Kidney capillary endothelial cell (primary cell): ENCODE measurements around the gene RIMBP2.

Experiments
- DNase-seq: peaks from one replicate; pipeline ENCODE4 v3.0.0-alpha.2; 2018; ENCODE audit warnings: low spot score

RIMBP2 gene

DNA sequence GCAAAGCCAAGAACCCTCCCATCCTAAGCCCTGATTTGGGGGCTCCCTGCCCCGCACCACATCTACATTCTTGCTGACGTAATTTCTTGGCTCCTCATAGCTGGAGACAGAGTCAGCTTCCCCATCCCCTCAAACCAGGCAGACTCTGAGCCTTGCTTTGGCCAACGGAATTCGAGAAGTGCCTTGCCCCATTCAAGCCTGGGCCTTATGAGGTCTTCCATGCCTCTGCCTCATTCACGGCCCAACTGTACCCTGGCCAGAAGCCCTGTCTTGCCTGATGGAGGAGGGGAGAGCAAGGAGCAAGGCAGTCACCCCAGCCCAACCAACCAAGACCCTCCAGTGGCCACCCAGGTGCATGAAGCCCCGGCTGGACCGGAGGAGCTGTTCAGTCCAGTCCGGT is 214.3 kb downstream of the RIMBP2 start:
- DNase-seq, result no peak

GRCh38 chr12:130500835-130501330 is 215.2 kb downstream of the RIMBP2 start:
- no peak for DNase-seq

DNA sequence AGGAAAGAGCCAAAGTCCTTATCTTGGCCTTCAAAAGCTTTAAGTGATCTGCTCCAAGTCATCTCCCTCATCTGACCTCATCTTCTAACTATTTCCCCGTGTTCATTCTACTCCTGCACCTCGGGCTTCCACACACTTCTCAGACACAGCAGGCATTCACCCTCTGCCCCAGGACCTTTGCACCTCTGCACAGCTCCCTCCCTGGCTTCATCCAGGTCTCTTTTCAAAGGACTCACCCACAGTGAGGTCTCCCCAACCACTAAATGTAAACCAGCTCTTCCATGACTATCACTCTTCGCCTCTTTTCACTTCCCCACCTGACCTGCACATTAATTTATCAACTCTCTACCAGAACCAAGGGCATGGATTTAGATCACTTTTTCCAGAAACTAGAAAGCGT is 216.6 kb downstream of the RIMBP2 start:
- no peak for DNase-seq

- no peak for DNase-seq
Measured at GRCh38 chr12:130498589-130499385, 217.3 kb downstream of the RIMBP2 start.

DNA sequence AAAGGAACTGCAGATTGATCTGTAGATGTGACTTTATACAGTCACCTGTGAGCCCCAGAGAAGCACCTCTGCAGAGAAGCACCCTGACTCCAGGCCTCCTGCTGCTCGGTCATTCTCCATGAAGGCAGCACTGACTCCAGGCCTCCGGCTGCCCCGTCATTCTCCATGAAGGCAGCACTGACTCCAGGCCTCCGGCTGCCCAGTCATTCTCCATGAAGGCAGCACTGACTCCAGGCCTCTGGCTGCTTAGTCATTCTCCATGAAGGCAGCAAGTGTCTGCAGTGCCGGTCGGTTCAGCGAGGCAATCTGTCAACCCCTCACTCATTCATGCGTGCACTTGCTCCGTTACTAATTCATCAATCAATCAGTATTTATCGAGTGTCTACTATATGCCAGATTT is 218.1 kb downstream of the RIMBP2 start:
- DNase-seq, result no peak

- DNase-seq, result no peak
Measured at GRCh38 chr12:130497321-130497720, 218.8 kb downstream of the RIMBP2 start.

- no peak for DNase-seq
Measured at GRCh38 chr12:130496516-130497120, 219.5 kb downstream of the RIMBP2 start.

- no peak for DNase-seq
Measured at GRCh38 chr12:130495156-130495555, 220.9 kb downstream of the RIMBP2 start.

DNA sequence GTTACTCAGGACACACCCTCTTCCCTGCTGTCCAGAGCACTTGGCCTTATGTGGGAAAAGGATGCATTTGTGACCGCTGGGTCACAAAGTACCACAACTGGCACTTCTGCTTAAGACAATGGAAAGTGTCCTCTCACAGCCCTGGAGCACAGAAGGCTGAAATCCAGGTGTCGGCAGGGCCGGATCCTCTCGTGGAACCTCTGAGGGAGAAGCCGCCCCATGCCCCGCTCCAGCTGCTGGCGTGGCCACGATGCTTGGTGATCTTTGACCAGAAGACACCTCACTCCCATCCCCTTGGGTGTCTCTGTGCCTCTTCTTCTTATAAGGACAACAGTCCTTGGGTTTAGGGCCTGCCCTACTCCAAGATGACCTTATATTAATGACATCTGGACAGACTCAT is 221.4 kb downstream of the RIMBP2 start:
- DNase-seq, result no peak

GRCh38 chr12:130493951-130494350 is 222.1 kb downstream of the RIMBP2 start:
- DNase-seq, result no peak

- DNase-seq, result no peak
Measured at GRCh38 chr12:130491421-130492357, 224.4 kb downstream of the RIMBP2 start.

- no peak for DNase-seq
Measured at GRCh38 chr12:130490674-130491073, 225.4 kb downstream of the RIMBP2 start.

- no peak for DNase-seq
Measured at GRCh38 chr12:130489293-130489692, 226.8 kb downstream of the RIMBP2 start.

DNA sequence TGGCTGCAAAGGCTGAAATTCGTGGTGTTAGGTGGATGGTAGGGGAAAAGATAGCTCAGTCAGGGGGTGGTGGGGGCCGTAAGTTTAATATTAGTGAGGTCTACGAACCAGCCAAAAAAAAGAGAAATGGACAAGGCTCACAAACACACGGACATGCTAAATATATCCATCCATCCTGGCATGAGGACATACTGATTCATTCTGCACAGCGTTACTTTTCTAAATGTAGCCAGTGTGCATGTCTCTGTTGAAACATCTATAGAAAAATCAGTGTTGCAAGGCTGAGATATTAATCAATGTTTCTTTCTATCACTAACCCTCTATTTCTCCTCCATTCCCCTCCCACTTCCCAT is 227.8 kb downstream of the RIMBP2 start:
- no peak for DNase-seq

DNA sequence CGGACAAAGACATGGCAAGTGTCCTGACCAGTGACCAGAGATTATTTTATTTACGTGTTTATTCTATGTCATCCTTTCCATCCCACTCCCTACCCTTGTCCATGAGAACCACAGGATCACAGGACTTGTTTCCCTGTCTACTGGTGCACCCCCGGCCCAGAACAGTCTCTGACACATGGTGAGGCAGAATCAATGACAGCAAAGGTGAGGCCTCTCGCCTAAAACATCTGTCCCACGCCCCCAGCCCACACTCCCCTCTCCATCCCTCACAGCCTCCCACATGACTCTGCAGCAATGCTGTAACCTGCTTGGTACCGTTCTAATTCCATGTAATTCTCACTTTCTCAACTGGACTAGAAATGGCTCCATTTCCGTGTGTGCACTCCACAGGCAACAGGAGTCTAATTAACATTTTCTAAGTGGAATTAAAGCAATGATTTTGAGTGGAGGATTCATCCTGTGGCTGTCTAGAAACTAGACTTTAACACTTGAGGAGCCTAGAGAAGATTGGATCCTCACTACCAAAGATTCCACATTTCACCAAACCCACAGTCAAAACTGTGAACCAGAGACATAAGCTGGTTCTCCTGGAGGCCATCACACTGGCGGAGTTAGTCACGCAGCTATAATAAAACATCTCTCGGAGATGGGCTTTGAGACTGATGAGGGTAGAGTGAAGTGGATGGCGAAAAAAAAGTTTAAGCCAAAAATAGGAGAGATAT is 228.3 kb downstream of the RIMBP2 start:
- no peak for DNase-seq

DNA sequence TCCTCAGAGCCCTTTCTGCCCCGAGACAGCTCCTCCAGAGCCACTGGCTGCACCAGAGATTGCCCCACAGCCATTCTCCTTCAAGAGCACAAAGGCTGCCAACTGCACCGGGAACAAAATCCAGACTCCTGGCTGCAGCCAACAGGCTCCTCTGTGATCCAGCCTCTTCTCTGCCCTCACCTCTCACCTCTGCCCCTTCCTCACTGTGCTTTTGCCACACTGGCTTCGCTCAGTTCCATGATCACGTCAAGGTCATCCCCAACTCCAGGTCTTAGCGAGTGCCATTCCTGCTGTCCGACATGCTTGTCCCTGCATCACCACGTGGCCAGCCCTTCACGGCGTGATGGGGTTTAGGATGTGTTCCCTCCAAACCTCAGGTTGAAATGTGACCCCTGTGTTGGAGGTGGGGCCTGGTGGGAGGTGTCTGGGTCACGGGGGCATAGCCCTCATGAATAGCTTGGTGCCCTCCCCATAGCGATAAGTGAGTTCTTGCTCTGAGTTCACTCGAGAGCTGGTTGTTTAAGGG is 229.1 kb downstream of the RIMBP2 start:
- no peak for DNase-seq

DNA sequence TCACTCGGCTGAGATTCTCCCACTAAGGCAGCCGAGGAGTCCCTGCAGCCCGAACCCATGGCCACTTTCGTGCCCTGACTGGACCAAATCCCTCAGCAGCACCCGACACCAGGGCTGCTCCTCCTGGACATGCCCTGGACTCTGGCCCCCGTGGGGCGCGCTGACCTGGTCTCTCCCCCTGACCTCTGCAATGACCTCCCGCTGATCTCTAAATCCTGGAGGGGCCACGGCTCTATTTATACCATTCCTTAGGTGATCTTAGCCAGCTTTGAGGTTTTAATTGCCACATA is 230.0 kb downstream of the RIMBP2 start:
- DNase-seq, result no peak

DNA sequence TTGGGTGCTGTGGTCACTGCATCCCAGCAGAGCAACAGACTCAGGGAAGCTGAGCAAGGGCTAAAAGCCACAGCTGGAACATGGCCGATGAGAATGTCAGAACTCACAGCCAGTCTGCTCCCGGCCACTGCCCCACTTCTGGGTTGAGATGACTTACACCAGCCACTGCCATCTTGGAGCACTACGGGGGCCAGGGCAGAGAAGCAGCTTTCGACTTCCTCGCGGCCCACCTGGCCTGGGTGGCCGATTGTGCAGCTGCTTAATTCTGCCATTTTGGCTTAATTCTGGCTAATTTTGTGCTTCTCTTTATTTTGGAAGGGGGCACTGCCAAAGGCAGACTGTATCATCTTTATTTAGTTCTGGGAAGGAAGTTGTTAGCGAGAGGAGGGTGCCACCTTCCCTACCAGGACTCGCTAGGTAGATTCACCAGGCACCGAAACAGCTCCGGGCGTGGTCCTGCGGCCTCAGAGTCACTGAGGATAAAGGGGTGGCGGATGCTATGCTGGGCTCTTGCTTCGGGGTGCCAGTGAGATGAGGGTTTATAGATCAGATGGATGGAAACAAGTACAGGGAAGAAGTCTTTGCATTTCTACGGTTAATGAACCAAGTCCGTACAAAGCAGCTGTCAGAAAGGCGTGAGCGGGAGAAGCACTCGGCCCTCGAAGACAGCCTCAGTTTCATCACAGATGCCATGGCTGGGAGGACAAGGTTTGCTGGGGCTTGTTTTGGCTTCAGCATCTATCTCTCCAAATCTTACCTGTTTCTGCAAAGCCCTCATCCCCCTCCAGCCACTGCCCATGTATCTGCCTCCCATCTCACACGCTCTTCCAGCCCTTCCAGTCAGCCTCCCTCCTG is 230.6 kb downstream of the RIMBP2 start:
- no peak for DNase-seq

- no peak for DNase-seq
Measured at GRCh38 chr12:130484221-130484620, 231.9 kb downstream of the RIMBP2 start.

DNA sequence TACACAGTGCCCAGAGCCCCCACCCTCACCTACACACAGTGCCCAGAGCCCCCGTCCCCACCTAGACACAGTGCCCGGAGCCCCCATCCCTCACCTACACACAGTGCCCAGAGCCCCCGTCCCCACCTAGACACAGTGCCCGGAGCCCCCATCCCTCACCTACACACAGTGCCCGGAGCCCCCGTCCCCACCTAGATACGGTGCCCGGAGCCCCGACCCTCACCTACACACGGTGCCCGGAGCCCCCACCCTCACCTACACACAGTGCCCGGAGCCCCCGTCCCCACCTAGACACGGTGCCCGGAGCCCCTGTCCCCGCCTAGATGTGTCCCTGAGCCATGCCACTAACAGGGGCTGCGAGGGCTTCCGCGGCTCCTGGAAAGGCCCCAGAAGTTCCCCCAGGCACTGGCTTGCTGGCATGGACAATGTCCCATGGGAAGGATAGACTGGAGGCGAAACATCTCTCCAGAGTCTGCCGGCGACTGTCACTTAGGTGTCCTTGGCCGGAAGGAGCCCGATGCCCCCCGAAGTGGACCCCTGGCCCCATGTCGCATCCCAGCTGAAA is 232.4 kb downstream of the RIMBP2 start:
- DNase-seq, result no peak

- DNase-seq, result no peak
Measured at GRCh38 chr12:130482448-130482847, 233.7 kb downstream of the RIMBP2 start.
